ENCODE results near the gene LIMS4.
"Not testable (repeated sequence)": the region's sequence is repeated elsewhere in the genome, so short reads cannot be mapped to it uniquely, and the experiment has no call there.

Gene LIMS4

GRCh38 chr2:110449127-110449947, 23.3 kb downstream of the LIMS4 start:
- not testable (repeated sequence) for DNase-seq (ENCODE audit: low spot score)

- not testable (repeated sequence) for DNase-seq (ENCODE audit: low spot score)
Measured at GRCh38 chr2:110446644-110447043, 26.0 kb downstream of the LIMS4 start.

GRCh38 chr2:110443305-110444005, 29.2 kb downstream of the LIMS4 start:
- not testable (repeated sequence) for DNase-seq (ENCODE audit: low spot score)

GRCh38 chr2:110441905-110442304, 30.7 kb downstream of the LIMS4 start:
- not testable (repeated sequence) for DNase-seq (ENCODE audit: low spot score)

GRCh38 chr2:110434565-110434964, 38.1 kb downstream of the LIMS4 start:
- not testable (repeated sequence) for DNase-seq (ENCODE audit: low spot score)

- not testable (repeated sequence) for DNase-seq (ENCODE audit: low spot score)
Measured at GRCh38 chr2:110425725-110426124, 46.9 kb downstream of the LIMS4 start.

- DNase-seq (ENCODE audit: low spot score): not testable (repeated sequence)
Measured at GRCh38 chr2:110424421-110424820, 48.2 kb downstream of the LIMS4 start.

- DNase-seq (ENCODE audit: low spot score): not testable (repeated sequence)
Measured at GRCh38 chr2:110423574-110423962, 49.0 kb downstream of the LIMS4 start.

GRCh38 chr2:110422852-110423573, 49.6 kb downstream of the LIMS4 start:
- DNase-seq (ENCODE audit: low spot score): not testable (repeated sequence)

GRCh38 chr2:110420641-110421354, 51.8 kb downstream of the LIMS4 start:
- not testable (repeated sequence) for DNase-seq (ENCODE audit: low spot score)

- DNase-seq (ENCODE audit: low spot score): not testable (repeated sequence)
Measured at GRCh38 chr2:110407142-110407541, 65.5 kb downstream of the LIMS4 start.

GRCh38 chr2:110404988-110405387, 67.6 kb downstream of the LIMS4 start:
- DNase-seq (ENCODE audit: low spot score): not testable (repeated sequence)

GRCh38 chr2:110404246-110404645, 68.4 kb downstream of the LIMS4 start:
- DNase-seq (ENCODE audit: low spot score): not testable (repeated sequence)

GRCh38 chr2:110401001-110401618, 71.5 kb downstream of the LIMS4 start:
- not testable (repeated sequence) for DNase-seq (ENCODE audit: low spot score)

- not testable (repeated sequence) for DNase-seq (ENCODE audit: low spot score)
Measured at GRCh38 chr2:110399378-110399777, 73.2 kb downstream of the LIMS4 start.

GRCh38 chr2:110395990-110396389, 76.6 kb downstream of the LIMS4 start:
- not testable (repeated sequence) for DNase-seq (ENCODE audit: low spot score)
